Measurements from ENCODE around the gene SLC25A34.

Gene SLC25A34

DNA sequence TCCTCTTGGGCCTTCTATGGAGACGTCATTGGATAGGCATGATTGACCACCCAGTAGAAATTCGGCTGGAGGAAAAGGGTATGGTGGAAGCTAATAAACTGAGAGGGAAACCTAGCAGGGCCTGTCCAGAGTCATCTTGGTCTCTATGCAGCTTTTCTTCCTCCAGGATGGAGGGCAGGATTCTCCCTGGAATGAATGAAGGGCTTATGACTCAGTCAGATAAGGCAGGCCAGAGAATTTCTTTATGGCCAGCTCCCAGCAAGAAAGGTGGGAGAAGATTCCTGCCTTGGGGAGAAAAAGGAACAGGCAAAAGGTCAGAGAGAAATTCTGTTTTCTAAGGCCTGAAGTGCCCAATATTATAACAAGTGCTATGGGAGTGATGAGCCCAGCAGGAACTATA is 39.6 kb downstream of the SLC25A34 start:
- no peak for DNase-seq (ENCODE audit: low read depth)

DNA sequence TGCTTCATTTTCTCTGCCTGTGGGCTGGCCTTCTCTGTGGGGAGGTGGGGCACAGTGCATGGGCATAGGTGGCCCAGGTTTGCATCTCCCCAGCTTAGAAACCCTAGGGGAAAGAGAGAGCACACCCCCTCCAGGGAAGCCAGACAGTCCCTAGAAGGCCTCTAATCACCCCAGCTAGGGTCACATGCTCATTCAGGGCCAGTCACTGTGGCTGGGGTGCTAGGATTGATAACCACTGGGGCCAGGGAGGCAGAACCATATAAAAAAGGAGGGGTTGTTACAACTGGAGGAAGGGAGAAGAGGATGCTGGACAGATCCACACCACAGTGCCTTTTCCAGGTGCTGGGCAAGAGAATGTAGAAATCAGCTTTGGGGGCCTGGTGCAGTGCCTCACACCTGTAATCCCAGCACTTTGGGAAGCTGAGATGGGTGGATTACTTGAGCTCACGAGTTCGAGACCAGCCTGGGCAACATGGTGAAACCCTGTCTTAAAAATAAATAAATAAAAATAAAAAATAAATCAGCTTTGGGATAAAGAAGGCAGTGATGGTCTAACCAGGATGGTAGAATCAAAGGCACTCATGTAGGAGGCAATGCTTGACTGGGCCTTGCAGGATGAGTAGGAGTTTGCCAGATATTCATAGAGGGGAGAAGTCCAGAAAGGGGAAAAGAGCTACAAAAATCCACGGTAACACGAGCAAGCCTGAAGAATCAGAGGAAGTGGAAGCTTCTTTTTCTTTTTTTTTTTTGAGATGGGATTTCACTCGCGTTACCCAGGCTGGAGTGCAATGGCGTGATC is 42.0 kb downstream of the SLC25A34 start:
- DNase-seq (ENCODE audit: low read depth) = no peak

DNA sequence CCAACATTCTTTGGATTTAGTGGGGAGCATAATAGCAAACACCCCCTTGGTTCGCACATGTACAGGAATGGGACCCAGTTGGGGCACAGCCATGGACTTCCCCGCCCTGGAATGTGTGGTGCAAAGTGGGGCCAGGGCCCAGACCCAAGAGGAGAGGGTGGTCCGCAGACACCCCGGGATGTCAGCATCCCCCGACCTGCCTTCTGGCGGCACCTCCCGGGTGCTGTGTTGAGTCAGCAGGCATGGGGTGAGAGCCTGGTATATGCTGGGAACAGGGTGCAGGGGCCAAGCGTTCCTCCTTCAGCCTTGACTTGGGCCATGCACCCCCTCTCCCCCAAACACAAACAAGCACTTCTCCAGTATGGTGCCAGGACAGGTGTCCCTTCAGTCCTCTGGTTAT is 49.6 kb downstream of the SLC25A34 start:
- no peak for DNase-seq (ENCODE audit: low read depth)

DNA sequence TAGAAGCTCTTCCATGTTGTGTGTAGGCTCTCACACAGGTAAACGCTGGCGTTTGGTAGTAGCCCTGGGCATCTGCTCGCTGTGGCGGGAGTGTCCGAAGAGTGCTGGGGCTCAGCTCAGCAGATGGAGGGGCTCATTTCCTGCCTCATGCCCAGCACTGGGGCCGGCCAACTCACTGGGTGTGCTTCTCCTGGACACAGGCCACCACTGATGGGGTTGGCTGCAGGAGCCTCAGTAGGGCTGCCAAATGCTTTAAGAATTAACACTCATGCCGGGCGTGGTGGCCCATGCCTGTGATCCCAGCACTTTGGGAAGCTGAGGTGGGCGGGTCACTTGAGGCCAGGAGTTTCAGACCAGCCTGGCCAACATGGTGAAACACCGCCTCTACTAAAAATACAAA is 50.5 kb downstream of the SLC25A34 start:
- DNase-seq (ENCODE audit: low read depth) = no peak

GRCh38 chr1:15788624-15789301 is 52.7 kb downstream of the SLC25A34 start:
- DNase-seq (ENCODE audit: low read depth) = no peak

All from fibroblast of the conjunctiva (primary cell).